GM12892 (cell line): ENCODE data around the gene ZNF223. TPM values are rescaled to one million over a fixed set of nuclear protein-coding genes. Genes with fewer than 3 reads are reported as not detected.

Experiments used
- DNase-seq: peaks from one replicate; pipeline ENCODE4 v3.0.0; 2011; ENCODE audit not compliant: insufficient read length
- FAIRE-seq: peaks from 2 replicates; lab custom pipeline; 2011; peaks lifted over from hg19 to GRCh38; lab: Jason Lieb, UNC
- POLR2A ChIP-seq: IDR thresholded peaks from 2 replicates; pipeline ENCODE4 v1.6.1; 2011; ENCODE audit warnings: low read depth, low read length, control low read depth
- POLR2AphosphoS5 ChIP-seq: IDR thresholded peaks from 2 replicates; pipeline ENCODE4 v1.6.1; 2011; ENCODE audit warnings: low read depth, low read length, control low read depth
- TAF1 ChIP-seq: IDR thresholded peaks from 2 replicates; pipeline ENCODE4 v1.6.1; 2011; ENCODE audit warnings: low read depth, mild to moderate bottlenecking, control low read depth, low read length, borderline replicate concordance
- polyA plus RNA-seq: library from polyadenylated mRNA; unstranded; fragments of >200 nt; gene quantifications from one replicate; pipeline ENCODE4 v1.2.1, GENCODE V29; 2012; ENCODE audit warnings: missing spikeins, inconsistent platforms; ENCODE audit not compliant: missing spikeins

The ZNF223 gene
- 0.87 TPM for polyA plus RNA-seq

- FAIRE-seq (peak; percentile 66), DNase-seq (peak; percentile 47)
- TF ChIP-seq TAF1 (no peak), POLR2AphosphoS5 (no peak), POLR2A (no peak)
Observed at GRCh38 chr19:44051650-44052402, at the start of gene ZNF223. TSS of gene ZNF223 (plus strand) at chr19:44052036. CDS start at chr19:44055177, 3,141 bp downstream.

GRCh38 chr19:44002212-44002565 is 49.6 kb upstream of the ZNF223 start:
- no peak for DNase-seq
- no peak for FAIRE-seq
- no peak for TF ChIP-seq POLR2AphosphoS5
- no peak for TF ChIP-seq POLR2A

- peak; percentile 96 for FAIRE-seq
- peak; percentile 62 for DNase-seq
- no peak for TF ChIP-seq TAF1
- peak; percentile 44; the same call in 1 of the 2 replicates for TF ChIP-seq POLR2A
- TF ChIP-seq POLR2AphosphoS5 = peak; percentile 65; the same call in 1 of the 2 replicates
Observed at GRCh38 chr19:44002566-44003460, 49.0 kb upstream of the ZNF223 start, which contains the start of gene ZNF230. TSS of gene ZNF230 (plus strand) at chr19:44002957. CDS start at chr19:44007079, 4,122 bp downstream.

DNA sequence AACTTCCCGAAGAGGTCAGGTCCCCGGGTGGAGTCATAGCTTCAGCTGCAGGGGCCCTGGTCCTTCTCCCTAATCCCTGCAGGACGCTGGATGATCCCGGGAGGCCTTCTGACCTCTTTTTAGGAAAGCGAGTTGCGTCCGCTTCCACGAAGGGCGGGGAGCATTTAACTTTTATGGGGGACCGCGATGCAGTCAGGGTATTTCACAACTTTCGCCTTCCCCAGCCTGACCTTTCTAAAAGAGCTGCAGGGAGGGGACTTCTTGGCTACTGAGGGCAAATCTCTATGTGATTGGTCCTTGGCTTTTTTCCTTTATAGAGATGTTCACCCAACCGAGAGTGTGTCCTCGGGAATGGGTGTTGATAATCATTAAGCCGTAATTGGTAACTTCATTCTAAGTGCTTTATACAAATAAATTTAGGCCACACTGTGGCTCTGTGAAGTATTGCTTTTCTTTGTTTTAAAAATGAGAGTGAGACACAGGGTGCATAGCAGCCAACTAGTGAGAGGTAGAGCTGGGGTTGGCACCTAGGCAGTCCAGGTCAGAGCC is 48.3 kb upstream of the ZNF223 start:
- FAIRE-seq (peak; percentile 73), DNase-seq (no peak)
- TF ChIP-seq TAF1 (no peak), POLR2A (no peak), POLR2AphosphoS5 (no peak)

- TF ChIP-seq TAF1 = no peak
- TF ChIP-seq POLR2A = no peak
- no peak for TF ChIP-seq POLR2AphosphoS5
- DNase-seq (no peak), FAIRE-seq (no peak)
Observed at GRCh38 chr19:44005973-44006372, 45.9 kb upstream of the ZNF223 start.

- no peak for DNase-seq
- FAIRE-seq = no peak
- TF ChIP-seq POLR2A (no peak), POLR2AphosphoS5 (no peak), TAF1 (no peak)
Observed at GRCh38 chr19:44007473-44007872, 44.4 kb upstream of the ZNF223 start.

GRCh38 chr19:44010468-44010867 is 41.4 kb upstream of the ZNF223 start:
- FAIRE-seq (no peak), DNase-seq (no peak)
- TF ChIP-seq POLR2AphosphoS5 (no peak), TAF1 (no peak), POLR2A (no peak)

- FAIRE-seq (no peak), DNase-seq (no peak)
- no peak for TF ChIP-seq POLR2AphosphoS5
- TF ChIP-seq POLR2A = no peak
- no peak for TF ChIP-seq TAF1
Observed at GRCh38 chr19:44019498-44019897, 32.3 kb upstream of the ZNF223 start.

DNA sequence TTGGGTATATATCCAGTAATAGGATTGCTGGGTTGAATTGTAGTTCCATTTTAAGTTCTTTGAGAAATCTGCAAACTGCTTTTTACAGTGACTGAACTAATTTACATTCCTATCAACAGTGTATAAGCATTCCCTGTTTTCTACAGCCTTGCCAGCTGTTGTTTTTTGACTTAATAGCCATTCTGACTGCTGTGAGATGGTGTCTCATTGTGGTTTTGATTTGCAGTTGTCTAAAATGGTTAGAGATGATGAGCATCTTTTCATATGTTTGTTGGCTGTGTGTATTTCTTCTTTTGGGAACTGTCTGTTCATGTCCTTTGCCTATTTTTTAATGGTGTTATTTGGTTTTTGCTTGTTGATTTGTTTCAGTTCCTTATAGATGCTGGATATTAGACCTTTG is 30.6 kb upstream of the ZNF223 start:
- DNase-seq = no peak
- no peak for TF ChIP-seq POLR2A
- no peak for FAIRE-seq

DNA sequence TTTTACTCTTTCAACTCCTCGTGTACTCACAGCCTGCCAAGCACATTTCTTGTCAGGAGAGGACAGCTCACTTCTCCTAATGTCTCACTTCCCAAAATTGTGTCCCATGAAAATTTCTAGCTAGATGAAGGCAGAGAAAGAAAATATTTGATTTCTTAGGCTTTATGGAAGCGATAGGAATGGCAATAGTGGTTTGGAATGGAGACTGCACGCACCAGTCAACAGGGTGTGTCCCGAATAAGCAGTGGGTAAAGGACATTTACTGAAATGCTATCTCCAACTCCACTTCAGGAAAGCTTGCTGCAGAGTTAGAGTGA is 27.0 kb upstream of the ZNF223 start:
- TF ChIP-seq POLR2A (no peak), TAF1 (no peak), POLR2AphosphoS5 (no peak)
- FAIRE-seq = peak; percentile 77
- no peak for DNase-seq

DNA sequence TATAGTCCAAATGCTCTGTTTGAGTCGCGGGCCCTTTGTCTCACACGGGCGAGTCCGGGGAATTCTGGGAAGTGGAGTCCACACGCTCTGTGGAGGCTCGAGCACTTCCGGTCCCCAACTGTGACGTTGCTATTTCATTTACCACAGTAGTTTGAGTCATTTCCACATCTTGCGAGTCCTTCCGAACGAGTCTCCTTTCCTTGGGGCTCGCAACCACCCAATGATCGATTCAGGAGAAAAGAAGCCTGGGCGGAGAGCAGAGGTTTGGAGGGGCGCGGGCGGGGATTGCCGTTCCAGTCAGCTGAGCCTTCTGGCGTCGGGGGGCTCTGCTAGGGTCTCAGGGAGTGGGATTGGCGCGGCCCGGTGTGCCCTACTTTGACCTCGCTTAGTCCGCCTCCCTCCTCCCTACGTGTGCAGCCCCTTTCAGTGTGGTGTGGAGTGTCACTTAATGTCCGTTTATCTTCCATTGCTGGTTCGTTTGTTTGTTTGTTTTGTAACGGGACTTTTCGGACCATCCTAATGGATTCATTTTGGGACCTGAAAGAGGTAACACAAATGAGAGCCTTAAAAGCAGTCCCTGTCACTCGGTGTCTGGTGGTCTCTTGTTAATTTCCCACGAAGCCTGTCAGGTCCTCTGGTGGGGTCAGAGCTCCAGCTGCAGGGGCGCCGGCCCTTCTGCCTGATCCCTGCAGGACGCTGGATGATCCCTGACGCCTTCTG is 26.5 kb upstream of the ZNF223 start, which contains the start of gene ZNF222:
TSS of gene ZNF222 (plus strand) at position 163 of the 720 bp plus-strand sequence. CDS start at position 221, 58 bp downstream.
- DNase-seq (peak; percentile 36), FAIRE-seq (peak; percentile 58)
- TF ChIP-seq TAF1 = no peak
